ENCODE data around the gene HELZ. TPM values are rescaled to one million over a fixed set of nuclear protein-coding genes. Genes with fewer than 3 reads are reported as not detected.
A peak's percentile ranks its signal among the peaks of the same experiment; 100 is the strongest.

Gene HELZ
- total and polyA plus RNA-seq, 2 experiments from 2014 or later, result 32.7 to 77.2 TPM

- TF ChIP-seq, protein P1, sequence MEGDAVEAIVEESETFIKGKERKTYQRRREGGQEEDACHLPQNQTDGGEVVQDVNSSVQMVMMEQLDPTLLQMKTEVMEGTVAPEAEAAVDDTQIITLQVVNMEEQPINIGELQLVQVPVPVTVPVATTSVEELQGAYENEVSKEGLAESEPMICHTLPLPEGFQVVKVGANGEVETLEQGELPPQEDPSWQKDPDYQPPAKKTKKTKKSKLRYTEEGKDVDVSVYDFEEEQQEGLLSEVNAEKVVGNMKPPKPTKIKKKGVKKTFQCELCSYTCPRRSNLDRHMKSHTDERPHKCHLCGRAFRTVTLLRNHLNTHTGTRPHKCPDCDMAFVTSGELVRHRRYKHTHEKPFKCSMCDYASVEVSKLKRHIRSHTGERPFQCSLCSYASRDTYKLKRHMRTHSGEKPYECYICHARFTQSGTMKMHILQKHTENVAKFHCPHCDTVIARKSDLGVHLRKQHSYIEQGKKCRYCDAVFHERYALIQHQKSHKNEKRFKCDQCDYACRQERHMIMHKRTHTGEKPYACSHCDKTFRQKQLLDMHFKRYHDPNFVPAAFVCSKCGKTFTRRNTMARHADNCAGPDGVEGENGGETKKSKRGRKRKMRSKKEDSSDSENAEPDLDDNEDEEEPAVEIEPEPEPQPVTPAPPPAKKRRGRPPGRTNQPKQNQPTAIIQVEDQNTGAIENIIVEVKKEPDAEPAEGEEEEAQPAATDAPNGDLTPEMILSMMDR (IDR thresholded peaks at IDR 0.05; ENCODE audit: poor library complexity), result no peak
- no peak for TF ChIP-seq EZH2phosphoT487 (IDR thresholded peaks at IDR 0.05; ENCODE audit: low read depth, severe bottlenecking, unreplicated experiment)
- TF ChIP-seq EZH2 (IDR thresholded peaks at IDR 0.05; ENCODE audit: borderline replicate concordance), result no peak
- Histone ChIP-seq H3K27me3 (no peaks in the 10 kb centered on the region), H3K4me2 (no peak overlapping the region), H2AFZ (no peak overlapping the region), H3K4me3 (no peak overlapping the region), H3K27ac (no peak overlapping the region), H4K20me1 (ENCODE audit: insufficient read depth, poor library complexity, severe bottlenecking) (no peaks in the 10 kb centered on the region), H3K9me3 (ENCODE audit: low read depth) (no peaks in the 10 kb centered on the region), H3K79me2 (no peaks in the 10 kb centered on the region), H3K4me1 (ENCODE audit: insufficient read depth) (no peaks in the 10 kb centered on the region), H3K36me3 (replicated peaks; ENCODE audit: insufficient read depth, low read depth) (no peaks in the 10 kb centered on the region), H3K9me2 (replicated peaks; ENCODE audit: insufficient read depth) (no peaks in the 10 kb centered on the region)
- 95% methylated on average over 2 of the region's 2 CpGs for WGBS (ENCODE audit: low lambda C conversion rate, missing lambda C conversion rate)
- DNase-seq (ENCODE audit: low spot score), result no peak
Measured at GRCh38 chr17:67152824-67153223, 92.2 kb downstream of the HELZ start.

- H3K9me2 ChIP-seq (replicated peaks; ENCODE audit: insufficient read depth), result no peaks in the 10 kb centered on the region
- TF ChIP-seq EZH2phosphoT487 (IDR thresholded peaks at IDR 0.05; ENCODE audit: low read depth, severe bottlenecking, unreplicated experiment), result no peak
- no peak for TF ChIP-seq EZH2 (IDR thresholded peaks at IDR 0.05; ENCODE audit: borderline replicate concordance)
- TF ChIP-seq, protein P1 (IDR thresholded peaks at IDR 0.05; ENCODE audit: poor library complexity), result no peak
- no peak overlapping the region for H3K4me2 ChIP-seq
- no peak overlapping the region for H3K27ac ChIP-seq
- no peak overlapping the region for H2AFZ ChIP-seq
- DNase-seq (ENCODE audit: low spot score), result no peak
- no peak overlapping the region for H3K4me3 ChIP-seq
- H3K4me1 ChIP-seq (ENCODE audit: insufficient read depth), result no peaks in the 10 kb centered on the region
- no peaks in the 10 kb centered on the region for H4K20me1 ChIP-seq (ENCODE audit: insufficient read depth, poor library complexity, severe bottlenecking)
- WGBS (ENCODE audit: low lambda C conversion rate, missing lambda C conversion rate), result 91% methylated on average over 2 of the region's 2 CpGs
- no peaks in the 10 kb centered on the region for H3K79me2 ChIP-seq
- H3K9me3 ChIP-seq (ENCODE audit: low read depth), result no peaks in the 10 kb centered on the region
- no peaks in the 10 kb centered on the region for H3K36me3 ChIP-seq (replicated peaks; ENCODE audit: insufficient read depth, low read depth)
- H3K27me3 ChIP-seq, result no peaks in the 10 kb centered on the region
Measured at GRCh38 chr17:67151717-67152116, 93.3 kb downstream of the HELZ start.

GRCh38 chr17:67150826-67151225 is 94.2 kb downstream of the HELZ start:
- Histone ChIP-seq H3K27ac (no peak overlapping the region), H3K4me1 (ENCODE audit: insufficient read depth) (no peaks in the 10 kb centered on the region), H3K9me3 (ENCODE audit: low read depth) (no peaks in the 10 kb centered on the region), H2AFZ (no peak overlapping the region), H3K79me2 (no peaks in the 10 kb centered on the region), H3K36me3 (replicated peaks; ENCODE audit: insufficient read depth, low read depth) (no peaks in the 10 kb centered on the region), H3K4me3 (no peak overlapping the region), H4K20me1 (ENCODE audit: insufficient read depth, poor library complexity, severe bottlenecking) (no peaks in the 10 kb centered on the region), H3K27me3 (no peaks in the 10 kb centered on the region), H3K4me2 (no peak overlapping the region), H3K9me2 (replicated peaks; ENCODE audit: insufficient read depth) (no peaks in the 10 kb centered on the region)
- DNase-seq (ENCODE audit: low spot score), result peak; percentile 18
- TF ChIP-seq EZH2phosphoT487 (IDR thresholded peaks at IDR 0.05; ENCODE audit: low read depth, severe bottlenecking, unreplicated experiment) (no peak), EZH2 (IDR thresholded peaks at IDR 0.05; ENCODE audit: borderline replicate concordance) (no peak)
- TF ChIP-seq, protein P1 (IDR thresholded peaks at IDR 0.05; ENCODE audit: poor library complexity), result no peak
- WGBS (ENCODE audit: low lambda C conversion rate, missing lambda C conversion rate), result 76% methylated on average over 3 of the region's 3 CpGs

GRCh38 chr17:67148352-67148751 is 96.6 kb downstream of the HELZ start:
- Histone ChIP-seq H3K27me3 (no peaks in the 10 kb centered on the region), H3K9me2 (replicated peaks; ENCODE audit: insufficient read depth) (no peaks in the 10 kb centered on the region), H3K4me1 (ENCODE audit: insufficient read depth) (no peaks in the 10 kb centered on the region), H3K79me2 (no peaks in the 10 kb centered on the region), H3K36me3 (replicated peaks; ENCODE audit: insufficient read depth, low read depth) (no peaks in the 10 kb centered on the region), H2AFZ (no peak overlapping the region), H3K9me3 (ENCODE audit: low read depth) (no peaks in the 10 kb centered on the region), H4K20me1 (ENCODE audit: insufficient read depth, poor library complexity, severe bottlenecking) (no peaks in the 10 kb centered on the region), H3K4me2 (no peak overlapping the region), H3K27ac (no peak overlapping the region), H3K4me3 (no peak overlapping the region)
- no peak for TF ChIP-seq EZH2 (IDR thresholded peaks at IDR 0.05; ENCODE audit: borderline replicate concordance)
- TF ChIP-seq EZH2phosphoT487 (IDR thresholded peaks at IDR 0.05; ENCODE audit: low read depth, severe bottlenecking, unreplicated experiment), result no peak
- TF ChIP-seq, protein P1 (IDR thresholded peaks at IDR 0.05; ENCODE audit: poor library complexity), result no peak
- no peak for DNase-seq (ENCODE audit: low spot score)
- 94% methylated on average over 6 of the region's 6 CpGs for WGBS (ENCODE audit: low lambda C conversion rate, missing lambda C conversion rate)
